ENCODE data around the gene WBP11.

WBP11 gene

GRCh38 chr12:14802247-14802646 lies 1.0 kb downstream of the WBP11 start:
- TF ChIP-seq REST (IDR thresholded peaks at IDR 0.05; ENCODE audit: insufficient replicate concordance, low read depth): no peak
- TF ChIP-seq SPI1 (IDR thresholded peaks at IDR 0.05; ENCODE audit: borderline replicate concordance, low read depth): no peak
- no peak for TF ChIP-seq GABPA (IDR thresholded peaks at IDR 0.05; ENCODE audit: low read depth)
- TF ChIP-seq POLR2AphosphoS5 (IDR thresholded peaks at IDR 0.05; ENCODE audit: low read depth): no peak
- no peak for TF ChIP-seq CTCF (IDR thresholded peaks at IDR 0.05; ENCODE audit: insufficient read depth, low read length)
- no peaks in the 10 kb centered on the region for H3K27me3 ChIP-seq (ENCODE audit: insufficient read depth, poor library complexity, severe bottlenecking)
- H3K27ac ChIP-seq (replicated peaks): no peak overlapping the region
- no peak for DNase-seq (ENCODE audit: low read depth in 1 of 2, low spot score in 1 of 2)
- H3K4me3 ChIP-seq (replicated peaks; ENCODE audit: insufficient read depth, low read length): peak overlapping the region; percentile 79

GRCh38 chr12:14795028-14795448 lies 8.2 kb downstream of the WBP11 start:
- Histone ChIP-seq H3K4me3 (replicated peaks; ENCODE audit: insufficient read depth, low read length) (no peak overlapping the region), H3K27me3 (ENCODE audit: insufficient read depth, poor library complexity, severe bottlenecking) (no peaks in the 10 kb centered on the region), H3K27ac (replicated peaks) (no peak overlapping the region)
- no peak for TF ChIP-seq SPI1 (IDR thresholded peaks at IDR 0.05; ENCODE audit: borderline replicate concordance, low read depth)
- no peak for TF ChIP-seq CTCF (IDR thresholded peaks at IDR 0.05; ENCODE audit: insufficient read depth, low read length)
- no peak for TF ChIP-seq REST (IDR thresholded peaks at IDR 0.05; ENCODE audit: insufficient replicate concordance, low read depth)
- no peak for TF ChIP-seq POLR2AphosphoS5 (IDR thresholded peaks at IDR 0.05; ENCODE audit: low read depth)
- no peak for TF ChIP-seq GABPA (IDR thresholded peaks at IDR 0.05; ENCODE audit: low read depth)
- no peak for DNase-seq (ENCODE audit: low read depth in 1 of 2, low spot score in 1 of 2)

- TF ChIP-seq SPI1 (IDR thresholded peaks at IDR 0.05; ENCODE audit: borderline replicate concordance, low read depth) (no peak), GABPA (IDR thresholded peaks at IDR 0.05; ENCODE audit: low read depth) (no peak), CTCF (IDR thresholded peaks at IDR 0.05; ENCODE audit: insufficient read depth, low read length) (no peak), REST (IDR thresholded peaks at IDR 0.05; ENCODE audit: insufficient replicate concordance, low read depth) (no peak), POLR2AphosphoS5 (IDR thresholded peaks at IDR 0.05; ENCODE audit: low read depth) (no peak)
- DNase-seq (ENCODE audit: low read depth in 1 of 2, low spot score in 1 of 2): no peak
- Histone ChIP-seq H3K4me3 (replicated peaks; ENCODE audit: insufficient read depth, low read length) (no peak overlapping the region), H3K27ac (replicated peaks) (no peak overlapping the region), H3K27me3 (ENCODE audit: insufficient read depth, poor library complexity, severe bottlenecking) (no peaks in the 10 kb centered on the region)
Measured at GRCh38 chr12:14785568-14785967, 17.7 kb downstream of the WBP11 start.

Data from HL-60 (cell line).